ENCODE results near the gene PEX1. TPM values are rescaled to one million over a fixed set of nuclear protein-coding genes. Genes with fewer than 3 reads are reported as not detected.

PEX1 gene
- polyA plus RNA-seq, 2 of the 4 experiments (the other 2 are of a cell fraction): 8.8 to 23.2 TPM

GRCh38 chr7:92563345-92563744, 35.0 kb upstream of the PEX1 start:
- no peaks in the 10 kb centered on the region for H3K9me3 ChIP-seq
- FAIRE-seq: no peak
- no peak for ATAC-seq
- WGBS (ENCODE audit: missing lambda C conversion rate): 96% methylated on average over 2 of the region's 2 CpGs
- CTCF ChIA-PET: interaction anchor here (0.7 kb wide), 1 partner anchor 26 kb away, joined by 3 read pairs; no protein-coding TSS in a partner anchor
- H3K4me2 ChIP-seq: no peak overlapping the region
- POLR2A ChIA-PET: interaction anchor here (0.6 kb wide), 1 partner anchor 9 kb away, joined by 5 read pairs; no protein-coding TSS in a partner anchor
- no peaks in the 10 kb centered on the region for H3K4me1 ChIP-seq
- DNase-seq (ENCODE audit: low read depth in 1 of 2, low spot score in 1 of 2): no peak
- TF ChIP-seq RNF2 (IDR thresholded peaks at IDR 0.05; ENCODE audit: borderline replicate concordance, low read depth): no peak
- TF ChIP-seq CBX8 (IDR thresholded peaks at IDR 0.05): no peak
- no peak for TF ChIP-seq FOSL2 (IDR thresholded peaks at IDR 0.05)
- TF ChIP-seq FOSL2 (CRISPR knock-in tag; IDR thresholded peaks at IDR 0.05): no peak
- TF ChIP-seq POLR2A (IDR thresholded peaks at IDR 0.05; ENCODE audit: low read length): no peak
- no peak for TF ChIP-seq HOXB5 (CRISPR knock-in tag; IDR thresholded peaks at IDR 0.05)
- no peak for TF ChIP-seq CEBPB (IDR thresholded peaks at IDR 0.05)
- TF ChIP-seq ZFP36 (IDR thresholded peaks at IDR 0.05; ENCODE audit: borderline replicate concordance, partially characterized antibody): no peak
- no peak for TF ChIP-seq MAFK (IDR thresholded peaks at IDR 0.05; ENCODE audit: partially characterized antibody)
- TF ChIP-seq GATA3 (IDR thresholded peaks at IDR 0.05; ENCODE audit: borderline replicate concordance): no peak
- no peak for TF ChIP-seq RCOR1 (IDR thresholded peaks at IDR 0.05; ENCODE audit: low read depth, low read length)
- TF ChIP-seq HDAC2 (IDR thresholded peaks at IDR 0.05): no peak
- TF ChIP-seq, protein P1, sequence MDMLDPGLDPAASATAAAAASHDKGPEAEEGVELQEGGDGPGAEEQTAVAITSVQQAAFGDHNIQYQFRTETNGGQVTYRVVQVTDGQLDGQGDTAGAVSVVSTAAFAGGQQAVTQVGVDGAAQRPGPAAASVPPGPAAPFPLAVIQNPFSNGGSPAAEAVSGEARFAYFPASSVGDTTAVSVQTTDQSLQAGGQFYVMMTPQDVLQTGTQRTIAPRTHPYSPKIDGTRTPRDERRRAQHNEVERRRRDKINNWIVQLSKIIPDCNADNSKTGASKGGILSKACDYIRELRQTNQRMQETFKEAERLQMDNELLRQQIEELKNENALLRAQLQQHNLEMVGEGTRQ (IDR thresholded peaks at IDR 0.05): no peak
- no peak for TF ChIP-seq MYC (IDR thresholded peaks at IDR 0.05; ENCODE audit: borderline replicate concordance, low read length)
- TF ChIP-seq KDM5A (IDR thresholded peaks at IDR 0.05): no peak
- H3K4me3 ChIP-seq: no peak overlapping the region
- no peak overlapping the region for H3K27ac ChIP-seq

- no peak for FAIRE-seq
These were observed 32.3 kb upstream of the PEX1 start for GRCh38 chr7:92560602-92561001.

DNA sequence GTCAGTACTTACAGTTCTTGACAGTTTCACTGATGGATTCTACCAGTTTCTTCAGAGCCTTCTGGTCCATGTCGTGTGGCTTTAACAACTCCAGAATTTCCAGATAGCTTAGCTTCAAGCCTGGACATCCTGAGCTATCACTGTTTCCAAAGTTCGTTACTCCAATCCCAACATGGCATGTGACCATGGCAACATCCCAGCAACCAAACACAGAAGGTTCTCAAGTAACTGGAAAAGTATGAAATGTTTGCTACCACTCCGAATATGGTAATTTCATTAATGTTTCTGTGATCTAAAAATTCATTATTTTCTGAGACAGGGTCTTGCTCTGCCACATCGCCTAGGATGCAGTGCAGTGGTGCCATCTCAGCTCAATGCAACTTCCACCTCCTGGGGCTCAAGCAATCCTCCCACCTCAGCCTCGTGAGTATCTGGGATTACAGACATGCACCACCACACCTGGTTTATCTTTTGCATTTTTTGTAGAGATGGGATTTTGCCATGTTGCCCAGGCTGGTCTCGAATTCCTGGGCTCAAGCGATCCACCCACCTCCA, 29.6 kb upstream of the PEX1 start:
- 90% methylated on average over 7 of the region's 7 CpGs for WGBS (ENCODE audit: missing lambda C conversion rate)
- no peak for DNase-seq (ENCODE audit: low read depth in 1 of 2, low spot score in 1 of 2)
- ATAC-seq: peak; percentile 8 to 35; a peak in 2 of 6 replicates
- ChIA-PET POLR2A (interaction anchor here (1.2 kb wide), 1 partner anchor 29 kb away, joined by 6 read pairs; the partner anchor contains the start of genes PEX1 and RBM48), CTCF (interaction anchor here (1.2 kb wide), 1 partner anchor 9 kb away, joined by 3 read pairs; no protein-coding TSS in a partner anchor)
- FAIRE-seq: no peak
- TF ChIP-seq NPAS2 (CRISPR knock-in tag; IDR thresholded peaks at IDR 0.05; ENCODE audit: borderline replicate concordance) (no peak), HOXB13 (CRISPR knock-in tag; IDR thresholded peaks at IDR 0.05; ENCODE audit: low read depth) (no peak), HOXA7 (CRISPR knock-in tag; IDR thresholded peaks at IDR 0.05) (0 out of 2 replicates have a peak, but pooled peaks have one; percentile 50)
- no peaks in the 10 kb centered on the region for H3K9me3 ChIP-seq
- no peak overlapping the region for H3K4me2 ChIP-seq
- no peak overlapping the region for H3K4me3 ChIP-seq
- H3K4me1 ChIP-seq: no peaks in the 10 kb centered on the region
- no peak overlapping the region for H3K27ac ChIP-seq

More at GRCh38 chr7:92560602-92561001, 32.3 kb upstream of the PEX1 start:
- H3K4me1 ChIP-seq: no peaks in the 10 kb centered on the region
- H3K4me2 ChIP-seq: no peak overlapping the region
- ChIA-PET CTCF (no interaction called here), POLR2A (no interaction called here)
- no peak overlapping the region for H3K27ac ChIP-seq
- no peak for TF ChIP-seq POLR2AphosphoS2 (conservative IDR thresholded peaks at IDR 0.05; ENCODE audit: low read length)
- TF ChIP-seq, protein P1 (IDR thresholded peaks at IDR 0.05): no peak
- no peak for TF ChIP-seq CBX2 (IDR thresholded peaks at IDR 0.05; ENCODE audit: borderline replicate concordance, low read depth)
- no peak for TF ChIP-seq EP300 (IDR thresholded peaks at IDR 0.05)
- TF ChIP-seq CHD2 (IDR thresholded peaks at IDR 0.05; ENCODE audit: low read length, partially characterized antibody): no peak
- no peak for TF ChIP-seq SMC3 (IDR thresholded peaks at IDR 0.05)
- no peak for TF ChIP-seq RFX5 (IDR thresholded peaks at IDR 0.05)
- no peak for TF ChIP-seq ATOH8 (CRISPR knock-in tag; IDR thresholded peaks at IDR 0.05; ENCODE audit: low read depth)
- TF ChIP-seq FOXS1 (CRISPR knock-in tag; IDR thresholded peaks at IDR 0.05): no peak
- no peak for TF ChIP-seq HDAC2 (IDR thresholded peaks at IDR 0.05)
- no peak for TF ChIP-seq RARB (CRISPR knock-in tag; IDR thresholded peaks at IDR 0.05)
- no peak for TF ChIP-seq ZNF302 (CRISPR knock-in tag; IDR thresholded peaks at IDR 0.05)
- TF ChIP-seq HOXB5 (CRISPR knock-in tag; IDR thresholded peaks at IDR 0.05): no peak
- no peak for TF ChIP-seq CBX8 (IDR thresholded peaks at IDR 0.05)
- TF ChIP-seq HEYL (CRISPR knock-in tag; IDR thresholded peaks at IDR 0.05): no peak
- no peak for TF ChIP-seq KDM5A (IDR thresholded peaks at IDR 0.05)
- TF ChIP-seq CHD4 (IDR thresholded peaks at IDR 0.05; ENCODE audit: borderline replicate concordance): no peak
- no peak for ATAC-seq
- H3K9me3 ChIP-seq: no peaks in the 10 kb centered on the region
- no peak for DNase-seq (ENCODE audit: low read depth in 1 of 2, low spot score in 1 of 2)
- no peak overlapping the region for H3K4me3 ChIP-seq

All from A549 (cell line).